HG02885 (cell line): ENCODE data around the gene PRAMEF12.
"Not testable (repeated sequence)": the region's sequence is repeated elsewhere in the genome, so short reads cannot be mapped to it uniquely, and the experiment has no call there.

Source experiments
- ATAC-seq: cut with Tn5 transposase; IDR thresholded peaks from one replicate; pipeline ENCODE4 v1.9.1; 2021; ENCODE audit warnings: mild to moderate bottlenecking; ENCODE audit not compliant: unreplicated experiment, poor library complexity

Gene PRAMEF12

GRCh38 chr1:12773438-12773837 is at the start of gene PRAMEF12:
TSS of gene PRAMEF12 (plus strand) at chr1:12773738. CDS start at chr1:12774868, 1,130 bp downstream.
- no peak for ATAC-seq

- no peak for ATAC-seq
Measured at GRCh38 chr1:12728391-12728790, 45.1 kb upstream of the PRAMEF12 start.

GRCh38 chr1:12730156-12730555 is 43.4 kb upstream of the PRAMEF12 start:
- ATAC-seq = no peak

GRCh38 chr1:12731084-12731483 is 42.5 kb upstream of the PRAMEF12 start:
- not testable (repeated sequence) for ATAC-seq

- no peak for ATAC-seq
Measured at GRCh38 chr1:12734651-12735050, 38.9 kb upstream of the PRAMEF12 start.

GRCh38 chr1:12738934-12739333 is 34.6 kb upstream of the PRAMEF12 start:
- no peak for ATAC-seq

- no peak for ATAC-seq
Measured at GRCh38 chr1:12739613-12740012, 33.9 kb upstream of the PRAMEF12 start.

- ATAC-seq = no peak
Measured at GRCh38 chr1:12741946-12742345, 31.6 kb upstream of the PRAMEF12 start.

- no peak for ATAC-seq
Measured at GRCh38 chr1:12745126-12745991, 28.2 kb upstream of the PRAMEF12 start.

GRCh38 chr1:12745992-12746323 is 27.6 kb upstream of the PRAMEF12 start, which contains the start of gene CFAP107:
TSS of gene CFAP107 (plus strand) at chr1:12746200. CDS start at chr1:12746431, 231 bp downstream.
- no peak for ATAC-seq

GRCh38 chr1:12748778-12749355 is 24.7 kb upstream of the PRAMEF12 start:
- no peak for ATAC-seq

GRCh38 chr1:12754738-12755137 is 18.8 kb upstream of the PRAMEF12 start:
- no peak for ATAC-seq

- ATAC-seq = no peak
Measured at GRCh38 chr1:12756273-12756672, 17.3 kb upstream of the PRAMEF12 start.

GRCh38 chr1:12756768-12757413 is 16.6 kb upstream of the PRAMEF12 start:
- ATAC-seq = no peak

- ATAC-seq = no peak
Measured at GRCh38 chr1:12757836-12758235, 15.7 kb upstream of the PRAMEF12 start.

GRCh38 chr1:12760256-12760795 is 13.2 kb upstream of the PRAMEF12 start:
- no peak for ATAC-seq

GRCh38 chr1:12761781-12762180 is 11.8 kb upstream of the PRAMEF12 start:
- ATAC-seq = no peak

- ATAC-seq = no peak
Measured at GRCh38 chr1:12762766-12763165, 10.8 kb upstream of the PRAMEF12 start.

GRCh38 chr1:12763479-12763878 is 10.1 kb upstream of the PRAMEF12 start:
- ATAC-seq = no peak

- ATAC-seq = no peak
Measured at GRCh38 chr1:12764016-12764415, 9.5 kb upstream of the PRAMEF12 start.

- ATAC-seq = no peak
Measured at GRCh38 chr1:12769031-12769430, 4.5 kb upstream of the PRAMEF12 start.
